ENCODE measurements around the gene ORC2. TPM values are rescaled to one million over a fixed set of nuclear protein-coding genes. Genes with fewer than 3 reads are reported as not detected.
"Not testable (repeated sequence)": the region's sequence is repeated elsewhere in the genome, so short reads cannot be mapped to it uniquely, and the experiment has no call there.

The ORC2 gene
- total RNA-seq, 4 donors from 2014 or later, result 25.2 to 40.3 (median 34.0) TPM

DNA sequence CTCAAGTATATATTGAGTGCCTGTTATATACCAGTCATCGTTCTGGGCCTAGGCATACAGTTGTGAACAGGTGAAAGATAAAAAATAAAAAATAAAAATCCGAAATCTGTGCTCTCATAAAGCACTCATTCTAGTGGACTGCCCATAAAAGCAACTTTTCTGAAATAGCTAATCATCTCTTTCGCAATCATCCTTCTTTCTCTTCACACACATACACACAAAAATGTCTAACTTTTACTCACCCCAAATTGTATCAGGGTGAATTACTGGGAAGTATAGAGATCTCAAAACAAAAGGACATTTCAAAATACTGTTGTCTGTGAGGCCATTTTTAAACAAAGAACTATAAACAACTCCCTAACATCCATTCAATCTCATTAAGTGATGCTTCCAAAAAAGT, 29.6 kb upstream of the ORC2 start:
- Histone ChIP-seq H3K4me3 (replicated peaks in 1 of 3) (no peak overlapping the region), H3K27ac (no peak overlapping the region), H3K36me3 (peaks cover 11 to 13% of the 10 kb centered on the region in 2 donors), H3K9me3 (no peaks in the 10 kb centered on the region), H3K27me3 (no peaks in the 10 kb centered on the region), H3K4me1 (no peaks in the 10 kb centered on the region)
- WGBS, 2 donors, result 97 to 98% methylated on average over 3 of the region's 3 CpGs
- intact Hi-C loops (cut with DNase I), result no loop called here
- DNase-seq, result no peak
- TF ChIP-seq POLR2A (IDR thresholded peaks at IDR 0.05) (no peak), CTCF (IDR thresholded peaks at IDR 0.05) (no peak)

DNA sequence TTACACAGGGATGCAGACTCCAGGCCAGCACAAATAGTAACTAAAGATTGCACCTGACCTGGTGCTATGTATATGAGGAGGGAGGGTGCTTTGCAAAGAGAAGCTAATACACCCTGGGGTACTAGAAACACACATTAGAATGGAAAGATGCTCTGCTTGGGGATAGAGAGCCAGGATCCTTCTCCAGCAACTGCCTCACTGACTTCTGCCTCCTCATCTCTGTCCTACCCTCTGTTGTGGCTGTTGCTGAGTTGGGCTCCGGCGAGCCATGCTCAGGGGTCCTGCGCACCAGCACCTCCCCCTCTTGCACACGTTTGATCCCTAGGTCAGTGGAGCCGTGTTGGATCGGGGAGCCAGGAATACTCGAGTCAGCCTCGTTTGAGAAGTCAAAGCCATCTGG, 23.7 kb upstream of the ORC2 start:
- Histone ChIP-seq H3K9me3 (no peaks in the 10 kb centered on the region), H3K27ac (no peak overlapping the region), H3K27me3 (no peaks in the 10 kb centered on the region), H3K36me3 (peaks cover 7 to 9% of the 10 kb centered on the region in 2 donors), H3K4me3 (replicated peaks in 1 of 3) (no peak overlapping the region), H3K4me1 (no peaks in the 10 kb centered on the region)
- whole genome bisulfite sequencing, 2 donors, result 86 to 92% methylated on average over 8 of the region's 8 CpGs
- DNase-seq, result no peak
- TF ChIP-seq POLR2A (IDR thresholded peaks at IDR 0.05) (no peak), CTCF (IDR thresholded peaks at IDR 0.05) (no peak)
- intact Hi-C loops (cut with DNase I), result no loop called here

- no peak overlapping the region for H3K27ac ChIP-seq
- DNase-seq, result no peak
- H3K4me3 ChIP-seq (replicated peaks in 1 of 3), result no peak overlapping the region
- intact Hi-C loops (cut with DNase I), result no loop called here
- no peaks in the 10 kb centered on the region for H3K4me1 ChIP-seq
- H3K36me3 ChIP-seq, result peaks cover 15 to 17% of the 10 kb centered on the region in 2 donors
- H3K9me3 ChIP-seq, result no peaks in the 10 kb centered on the region
- no peak for TF ChIP-seq CTCF (IDR thresholded peaks at IDR 0.05)
- TF ChIP-seq POLR2A (IDR thresholded peaks at IDR 0.05), result no peak
- H3K27me3 ChIP-seq, result no peaks in the 10 kb centered on the region
- WGBS, 2 donors, result 83 to 85% methylated on average over 2 of the region's 2 CpGs
Observed at GRCh38 chr2:200985799-200986198, 22.3 kb upstream of the ORC2 start.

GRCh38 chr2:200976710-200977109, 13.2 kb upstream of the ORC2 start:
- H3K27me3 ChIP-seq, result no peaks in the 10 kb centered on the region
- TF ChIP-seq CTCF (IDR thresholded peaks at IDR 0.05), result no peak
- no peak for TF ChIP-seq POLR2A (IDR thresholded peaks at IDR 0.05)
- DNase-seq, result no peak
- no peak overlapping the region for H3K4me3 ChIP-seq (replicated peaks in 1 of 3)
- peaks cover 8 to 11% of the 10 kb centered on the region in 2 donors for H3K36me3 ChIP-seq
- H3K27ac ChIP-seq, result no peak overlapping the region
- H3K9me3 ChIP-seq, result no peaks in the 10 kb centered on the region
- intact Hi-C loops (cut with DNase I), result no loop called here
- no peaks in the 10 kb centered on the region for H3K4me1 ChIP-seq

DNA sequence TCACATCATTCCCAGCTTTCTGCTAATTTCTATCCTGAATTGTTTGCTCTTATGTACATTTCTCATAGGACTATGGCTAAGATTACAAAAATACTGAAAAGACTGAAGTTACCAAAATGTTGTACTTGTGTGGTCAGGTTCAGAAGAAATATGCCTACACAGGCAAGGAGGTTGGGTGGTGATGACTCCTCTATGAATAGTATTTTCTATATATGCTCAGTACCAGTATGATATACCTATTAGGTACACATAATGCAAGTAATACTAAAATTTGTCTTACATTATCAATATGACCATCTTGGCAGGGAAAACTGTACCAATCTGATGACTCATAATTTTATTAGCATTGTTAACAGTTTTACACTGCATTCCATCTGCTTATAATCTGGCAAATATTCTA, 12.2 kb upstream of the ORC2 start:
- DNase-seq, result no peak
- no peak overlapping the region for H3K27ac ChIP-seq
- H3K27me3 ChIP-seq, result no peaks in the 10 kb centered on the region
- no peaks in the 10 kb centered on the region for H3K9me3 ChIP-seq
- TF ChIP-seq POLR2A (IDR thresholded peaks at IDR 0.05) (no peak), CTCF (IDR thresholded peaks at IDR 0.05) (no peak)
- peaks cover 0 to 2% of the 10 kb centered on the region in 2 donors for H3K36me3 ChIP-seq
- H3K4me1 ChIP-seq, result no peaks in the 10 kb centered on the region
- no peak overlapping the region for H3K4me3 ChIP-seq (replicated peaks in 1 of 3)
- intact Hi-C loops (cut with DNase I), result no loop called here

DNA sequence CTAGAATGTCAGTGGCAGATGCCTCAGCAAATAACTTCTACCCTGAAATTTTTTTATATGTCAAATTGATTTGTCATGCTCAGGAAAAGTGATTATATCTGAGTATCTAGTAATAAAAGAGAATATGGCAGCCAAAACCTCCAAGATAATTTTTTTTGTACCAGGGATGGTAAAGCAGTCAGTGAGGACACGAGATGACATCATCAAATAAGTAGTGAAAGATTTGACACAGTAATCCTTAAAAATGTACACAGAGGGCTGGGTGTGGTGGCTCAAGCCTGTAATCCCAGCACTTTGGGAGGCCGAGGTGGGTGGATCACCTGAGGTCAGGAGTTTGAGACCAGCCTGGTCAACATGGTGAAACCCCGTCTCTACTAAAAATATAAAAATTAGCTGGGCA, 6.6 kb upstream of the ORC2 start:
- DNase-seq; H3K4me3 ChIP-seq (replicated peaks in 1 of 3); H3K27me3 ChIP-seq; H3K4me1 ChIP-seq; intact Hi-C loops (cut with DNase I); H3K36me3 ChIP-seq; H3K9me3 ChIP-seq; H3K27ac ChIP-seq: not testable (repeated sequence)
- 91 to 100% methylated on average over 3 of the region's 3 CpGs for WGBS, 2 donors
